ENCODE measurements around the gene TAS2R38.

TAS2R38 gene

DNA sequence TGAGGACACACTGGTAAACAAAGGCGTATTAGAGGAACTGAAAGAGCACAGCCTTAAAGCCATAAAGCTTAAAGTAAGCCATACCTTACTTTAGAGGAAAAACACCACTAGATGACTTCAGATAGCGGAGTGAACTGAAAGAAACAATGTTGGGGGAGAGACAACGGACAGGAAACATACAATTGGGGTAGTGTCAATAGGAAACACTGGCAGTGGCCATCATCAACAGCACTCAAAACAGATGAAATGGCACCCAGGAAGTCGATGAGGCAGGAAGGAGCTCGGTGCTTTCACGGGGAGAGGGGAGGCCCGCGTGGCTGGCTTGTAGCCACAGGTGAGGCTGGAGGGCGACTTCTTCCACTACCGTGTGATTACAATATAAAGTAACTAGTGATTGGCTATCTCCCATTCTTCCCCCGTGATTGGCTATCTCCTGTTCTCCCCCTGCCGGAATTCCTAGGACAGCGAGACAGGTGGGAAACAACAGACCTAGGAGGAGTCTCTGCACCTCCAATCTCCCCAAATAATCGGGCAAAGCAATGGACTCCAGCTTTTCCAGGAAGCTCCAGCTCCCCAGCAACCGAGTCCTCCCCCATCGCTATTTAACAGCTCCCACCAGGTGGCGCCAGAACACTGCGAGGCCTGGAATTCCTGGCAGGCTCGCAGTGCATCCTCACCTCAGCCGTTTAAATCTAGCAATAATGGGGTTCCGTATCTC is 2.4 kb upstream of the TAS2R38 start:
- peak; percentile 52 for DNase-seq

- DNase-seq, result no peak
Measured at GRCh38 chr7:141974831-141975230, 1.3 kb upstream of the TAS2R38 start.

DNA sequence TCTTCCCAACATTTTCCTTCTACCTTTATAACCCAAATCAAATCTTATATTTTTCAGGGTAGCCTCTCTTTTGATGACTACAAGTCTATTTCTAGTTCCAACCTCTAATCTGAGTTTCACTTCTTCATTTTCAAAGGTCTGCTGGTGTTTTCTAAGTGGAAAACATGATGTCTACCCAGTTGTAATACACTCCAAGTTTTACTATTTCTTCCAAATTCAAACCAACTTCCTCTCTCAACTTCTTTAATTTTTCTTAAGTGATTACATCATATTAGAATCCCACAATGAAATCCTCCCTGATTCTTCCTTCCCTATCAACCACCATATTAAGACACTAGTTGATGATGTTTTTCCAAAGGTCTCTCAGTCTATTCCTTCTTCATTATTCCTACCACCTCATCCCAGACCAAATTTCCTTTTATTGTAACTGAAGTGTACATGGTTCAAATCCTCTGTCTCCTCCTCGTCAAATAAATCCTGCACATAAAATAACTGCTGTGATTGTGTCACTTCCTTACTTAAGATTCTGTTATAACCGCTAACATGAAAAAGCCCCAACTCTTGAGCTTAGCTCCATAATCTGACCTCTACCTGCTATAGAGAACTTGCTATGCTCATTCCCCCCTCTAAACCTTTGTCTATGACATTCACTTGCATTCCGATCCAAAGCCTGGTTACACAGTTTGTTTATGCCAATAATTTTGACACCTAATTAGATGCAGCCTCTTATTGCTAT is 12.7 kb downstream of the TAS2R38 start:
- no peak for DNase-seq

GRCh38 chr7:141956084-141956483 is 17.5 kb downstream of the TAS2R38 start:
- no peak for DNase-seq

DNA sequence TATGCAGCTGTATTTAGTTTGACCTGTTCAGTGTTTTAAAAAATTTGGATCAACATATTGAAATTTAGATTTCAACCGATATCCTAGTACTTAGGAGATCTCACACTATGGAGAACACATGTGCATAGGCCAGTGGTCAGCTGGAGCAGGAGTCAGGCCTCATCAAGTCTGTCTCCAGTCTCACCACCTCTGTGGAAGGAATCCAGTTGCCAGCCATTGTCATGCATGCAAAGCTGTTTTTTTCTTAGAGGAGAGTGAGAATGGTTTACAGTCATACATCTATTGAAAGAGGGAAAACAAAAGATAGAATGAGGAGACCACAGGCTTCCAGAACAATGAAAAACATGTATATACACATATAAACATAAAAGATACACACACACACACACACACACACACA is 19.2 kb downstream of the TAS2R38 start:
- DNase-seq, result no peak

DNA sequence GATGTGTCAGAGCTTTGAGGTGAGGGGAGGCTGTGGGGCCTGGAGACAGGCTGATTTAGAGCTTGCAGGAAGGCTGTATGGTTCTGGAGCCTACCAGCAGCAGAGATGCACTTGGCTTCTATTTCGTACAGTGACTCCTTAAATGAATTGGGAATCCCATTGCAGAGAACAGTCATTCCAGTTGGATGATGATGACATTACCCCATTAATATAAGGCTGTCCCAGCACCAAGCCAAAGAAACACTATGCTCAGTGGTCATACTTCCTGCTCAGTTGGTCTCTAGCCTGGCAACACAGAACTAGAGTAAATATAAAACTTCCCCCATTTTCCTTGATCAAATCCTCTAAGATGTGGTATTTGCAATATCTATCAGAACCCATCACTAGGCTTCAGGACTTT is 21.1 kb downstream of the TAS2R38 start:
- DNase-seq, result no peak

DNA sequence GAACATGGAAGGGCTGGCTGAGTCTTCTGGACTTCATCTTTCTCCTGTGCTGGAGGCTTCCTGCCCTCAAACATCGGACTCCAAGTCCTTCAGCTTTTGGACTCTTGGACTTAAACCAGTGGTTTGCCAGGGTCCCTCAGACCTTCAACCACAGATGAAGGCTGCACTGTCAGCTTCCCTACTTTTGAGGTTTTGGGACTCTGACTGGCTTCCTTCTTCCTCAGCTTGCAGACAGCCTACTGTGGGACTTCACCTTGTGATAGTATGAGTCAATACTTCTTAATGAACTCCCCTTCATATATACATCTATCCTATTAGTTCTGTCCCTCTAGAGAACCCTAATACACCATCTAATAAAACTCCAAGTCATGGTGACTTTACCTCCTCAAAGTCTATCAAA is 22.8 kb downstream of the TAS2R38 start:
- no peak for DNase-seq

- no peak for DNase-seq
Measured at GRCh38 chr7:141949911-141950310, 23.7 kb downstream of the TAS2R38 start.

DNA sequence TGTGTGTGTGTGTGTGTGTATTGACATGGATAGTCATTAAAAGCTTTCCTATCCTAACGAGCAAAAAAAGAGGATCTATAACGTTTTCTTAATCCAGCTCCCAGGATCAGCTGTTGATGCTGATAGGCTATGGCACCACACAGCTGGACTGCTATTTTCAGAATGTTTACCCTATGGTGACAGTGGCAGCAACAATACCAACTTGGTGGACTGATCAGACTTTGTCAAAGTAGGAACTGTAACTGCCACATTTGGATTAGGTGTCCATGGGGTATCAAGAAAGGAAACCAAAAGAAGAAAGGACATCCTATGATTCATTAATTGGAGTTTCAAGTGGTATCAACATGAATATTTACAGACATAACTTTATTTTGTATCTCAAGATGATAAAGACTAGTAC is 24.1 kb downstream of the TAS2R38 start:
- DNase-seq, result no peak

DNA sequence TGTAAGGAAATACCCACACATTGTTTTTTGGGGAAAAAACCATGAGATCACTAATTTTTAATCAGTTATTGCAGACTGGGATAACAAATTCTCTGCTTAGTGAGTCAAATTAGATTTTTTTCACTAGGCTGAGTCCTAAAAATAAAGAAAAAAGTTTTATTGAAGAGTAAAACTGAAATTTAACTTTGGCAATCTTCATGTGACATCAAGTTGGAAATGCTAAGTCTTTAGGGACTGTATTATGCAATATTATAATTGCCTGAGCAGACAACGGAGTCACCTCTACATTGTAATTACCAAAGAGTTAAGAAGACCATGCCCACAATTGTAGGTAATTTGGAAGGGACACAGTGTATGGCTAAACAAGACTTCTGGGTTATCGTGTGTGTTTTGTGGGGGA is 24.6 kb downstream of the TAS2R38 start:
- DNase-seq, result no peak

GRCh38 chr7:141946796-141947195 is 26.8 kb downstream of the TAS2R38 start, which contains the start of gene CLEC5A:
CLEC5A (minus strand) TSS chr7:141946974; CDS start chr7:141946292, 682 bp downstream.
- no peak for DNase-seq

- DNase-seq, result no peak
Measured at GRCh38 chr7:141945356-141945755, 28.2 kb downstream of the TAS2R38 start.

DNA sequence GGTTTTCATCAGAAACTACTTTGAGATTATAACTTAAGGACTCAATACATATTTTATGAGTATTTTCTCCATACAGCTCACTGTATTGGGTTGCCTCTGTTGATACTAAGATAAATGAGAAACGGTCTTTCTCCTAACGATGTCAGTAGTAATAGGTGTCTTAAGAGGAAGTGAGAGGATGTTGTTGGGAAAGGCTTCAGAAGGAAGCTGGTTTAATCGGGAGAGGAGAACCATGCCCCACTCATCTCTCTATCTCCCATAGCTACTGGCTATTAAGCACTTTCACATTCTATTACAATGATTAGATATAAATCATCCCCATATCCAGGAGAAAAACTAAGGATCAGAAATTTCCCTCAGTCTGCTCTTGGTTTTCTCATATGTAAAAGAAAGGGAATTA is 28.8 kb downstream of the TAS2R38 start:
- no peak for DNase-seq

DNA sequence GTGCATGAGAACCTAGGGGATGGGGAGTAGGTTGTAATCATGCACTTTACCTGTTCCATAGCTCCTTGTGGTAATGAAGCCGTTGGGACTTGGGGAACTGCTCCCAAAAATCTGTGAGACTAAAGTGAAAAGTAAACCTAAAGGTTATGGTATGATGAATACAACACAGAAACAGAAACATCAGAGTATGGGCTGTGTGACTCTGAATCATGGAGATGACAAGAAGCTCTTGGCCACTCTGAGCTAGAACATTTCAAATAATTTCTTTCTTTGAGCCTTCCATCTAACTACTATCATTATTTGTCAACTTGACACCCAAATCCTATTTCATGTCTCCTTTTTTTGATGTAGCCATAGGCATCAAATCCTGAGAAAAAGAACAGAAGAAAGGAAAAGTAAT is 29.7 kb downstream of the TAS2R38 start:
- DNase-seq, result no peak

DNA sequence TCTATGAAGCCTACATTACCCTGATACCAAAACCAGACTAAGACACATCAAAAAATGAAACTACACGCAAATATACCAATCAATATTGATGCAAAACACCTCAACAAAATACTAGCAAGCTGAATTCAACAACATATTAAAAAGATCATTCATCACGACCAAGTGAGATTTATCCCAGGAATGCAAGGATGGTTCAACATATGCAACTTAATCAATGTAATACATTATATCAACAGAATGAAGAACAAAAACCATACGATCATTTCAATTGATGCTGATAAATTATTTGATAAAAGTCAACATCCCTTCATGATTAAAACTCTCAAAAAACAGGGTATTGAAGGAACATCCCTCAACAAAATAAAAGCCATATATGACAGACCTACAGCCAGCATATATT is 32.5 kb downstream of the TAS2R38 start:
- no peak for DNase-seq

GRCh38 chr7:141930211-141930610 is 43.4 kb downstream of the TAS2R38 start:
- no peak for DNase-seq

DNA sequence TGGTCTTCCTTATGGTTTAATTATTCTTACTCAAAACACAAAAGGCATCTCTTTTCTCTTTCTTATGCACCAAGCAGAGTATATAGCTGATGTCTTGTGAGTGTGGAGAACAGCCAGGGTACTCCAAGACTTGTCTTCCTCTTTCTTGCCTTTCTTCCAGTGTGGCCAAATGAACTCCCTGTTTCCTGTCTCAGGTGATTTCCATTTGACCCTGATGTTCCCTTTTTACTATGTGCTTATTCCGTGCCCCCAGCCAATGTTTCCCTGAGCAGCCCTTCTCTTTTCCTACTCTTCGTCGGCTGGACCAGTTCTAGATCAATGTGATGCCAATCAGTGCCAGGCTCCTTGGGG is 44.8 kb downstream of the TAS2R38 start:
- DNase-seq, result no peak

- DNase-seq, result no peak
Measured at GRCh38 chr7:141928146-141928844, 45.3 kb downstream of the TAS2R38 start.
